Breast epithelium (tissue), 4 donors: ENCODE measurements around the gene AFF4. TPM values are rescaled to one million over a fixed set of nuclear protein-coding genes. Genes with fewer than 3 reads are reported as not detected.

ENCODE experiments used
- DNase-seq, 2 donors: peaks; one replicate each; pipeline ENCODE4 v3.0.0-alpha.2; 2019; ENCODE audit warnings: low spot score in 2 of 2
- H3K27ac ChIP-seq, 2 donors: fragments of 200-600 bp; sonication (generic) in 1 of 2; one replicate each; pipeline ENCODE4 v1.5.1; 2016 to 2019; ENCODE audit warnings: mild to moderate bottlenecking in 1 of 2
- H3K27me3 ChIP-seq, 2 donors: fragments of 200-600 bp; sonication (generic) in 1 of 2; one replicate each; pipeline versions ENCODE4 v1.5.1 to v1.6.0; 2017 to 2019; ENCODE audit warnings: control low read depth in 1 of 2, mild to moderate bottlenecking in 1 of 2
- H3K36me3 ChIP-seq: fragments of 200-600 bp; one replicate; pipeline ENCODE4 v1.5.1; 2019
- H3K4me1 ChIP-seq, 2 donors: fragments of 200-600 bp; sonication (generic); one replicate each; pipeline ENCODE4 v1.5.1; 2016 to 2019; ENCODE audit warnings: control low read depth in 1 of 2
- H3K4me3 ChIP-seq, 3 donors: fragments of 200-600 bp; sonication (generic); 1 replicate in 2 of 3; 2 replicates in 1 of 3; pipeline ENCODE4 v1.5.1; 2016 to 2019; ENCODE audit warnings: mild to moderate bottlenecking in 3 of 3, moderate library complexity in 2 of 3
- H3K9me3 ChIP-seq, 2 donors: fragments of 200-600 bp; sonication (generic) in 1 of 2; one replicate each; pipeline ENCODE4 v1.5.1; 2016 to 2019; ENCODE audit warnings: control low read depth in 1 of 2
- POLR2A ChIP-seq: fragments of 450-650 bp; IDR thresholded peaks from one replicate; pipeline ENCODE4 v1.6.1; 2016; ENCODE audit warnings: antibody characterized with exemption, mild to moderate bottlenecking, moderate library complexity
- POLR2AphosphoS5 ChIP-seq, 3 donors: sonication (generic); formaldehyde crosslinking; IDR thresholded peaks; one replicate each; pipeline ENCODE4 v1.6.1; 2017; ENCODE audit warnings: antibody characterized with exemption in 3 of 3
- intact Hi-C: fragments of 100-400 bp; cut with DNase I; formaldehyde crosslinking; loops from one replicate; pipeline ENCODE4 v1.15.1; 2023; ENCODE audit warnings: low total_unique reads
- total RNA-seq, 3 donors: library from RNA; depleted of rRNA; stranded (reverse); fragments of >200 nt; gene quantifications; one replicate each; pipeline ENCODE4 v1.1.0, GENCODE V29; 2016
- TF ChIP-seq, protein P1 (sequence below), 3 donors: fragments of 450-650 bp; IDR thresholded peaks; one replicate each; pipeline ENCODE4 v1.5.1; 2016 to 2017; ENCODE audit warnings: antibody characterized with exemption in 3 of 3, mild to moderate bottlenecking in 3 of 3, moderate library complexity in 3 of 3

The AFF4 gene
- total RNA-seq, 3 donors from 2014 or later: 70.2 to 108 (median 75.4) TPM

DNA sequence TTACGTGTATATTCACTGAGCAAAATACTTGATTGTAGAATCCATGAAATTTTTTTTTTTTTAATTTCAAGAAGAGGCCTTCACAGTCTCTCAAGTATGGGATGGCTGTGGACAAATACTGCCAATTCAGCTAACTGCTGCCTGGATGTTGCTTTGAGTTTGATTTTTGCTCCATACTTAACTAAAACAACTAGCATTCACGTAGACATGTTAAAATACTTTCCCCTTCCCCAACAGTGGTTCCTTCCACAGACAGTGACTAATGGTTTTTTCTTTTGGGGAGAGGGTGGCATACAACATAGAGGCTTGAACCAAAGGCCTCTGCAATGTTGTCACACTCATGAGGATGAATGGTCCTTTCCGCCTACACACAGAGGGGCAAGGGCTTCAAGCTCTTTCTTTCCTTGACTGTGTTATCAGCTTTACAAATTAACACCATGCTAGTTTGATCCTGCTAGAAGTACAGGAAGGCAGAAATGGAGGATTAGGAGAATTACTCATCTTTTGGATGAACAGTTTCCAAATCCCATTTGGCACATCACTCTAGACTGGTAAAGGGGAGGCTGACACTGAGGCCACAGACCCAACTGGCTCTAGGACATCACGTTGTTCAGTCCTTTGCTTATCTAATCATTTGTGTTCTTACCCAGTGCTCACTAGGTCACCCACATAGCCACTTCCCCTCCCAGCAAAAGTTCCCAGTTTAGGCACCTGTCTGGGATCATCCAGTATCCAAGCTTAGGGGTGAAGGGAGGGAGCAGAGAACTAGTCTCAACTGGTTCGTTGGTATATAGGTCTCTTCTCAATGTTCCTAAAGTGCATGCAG lies 91.8 kb downstream of the AFF4 start:
- H3K4me1 ChIP-seq: peaks cover 0 to 9% of the 10 kb centered on the region in 2 donors
- H3K4me3 ChIP-seq: no peak overlapping the region
- H3K27me3 ChIP-seq: no peaks in the 10 kb centered on the region
- DNase-seq: no peak
- H3K36me3 ChIP-seq: no peaks in the 10 kb centered on the region
- H3K27ac ChIP-seq: no peak overlapping the region
- H3K9me3 ChIP-seq: no peaks in the 10 kb centered on the region
- no peak for TF ChIP-seq POLR2AphosphoS5 (IDR thresholded peaks at IDR 0.05)
- no peak for TF ChIP-seq POLR2A
- TF ChIP-seq, protein P1, sequence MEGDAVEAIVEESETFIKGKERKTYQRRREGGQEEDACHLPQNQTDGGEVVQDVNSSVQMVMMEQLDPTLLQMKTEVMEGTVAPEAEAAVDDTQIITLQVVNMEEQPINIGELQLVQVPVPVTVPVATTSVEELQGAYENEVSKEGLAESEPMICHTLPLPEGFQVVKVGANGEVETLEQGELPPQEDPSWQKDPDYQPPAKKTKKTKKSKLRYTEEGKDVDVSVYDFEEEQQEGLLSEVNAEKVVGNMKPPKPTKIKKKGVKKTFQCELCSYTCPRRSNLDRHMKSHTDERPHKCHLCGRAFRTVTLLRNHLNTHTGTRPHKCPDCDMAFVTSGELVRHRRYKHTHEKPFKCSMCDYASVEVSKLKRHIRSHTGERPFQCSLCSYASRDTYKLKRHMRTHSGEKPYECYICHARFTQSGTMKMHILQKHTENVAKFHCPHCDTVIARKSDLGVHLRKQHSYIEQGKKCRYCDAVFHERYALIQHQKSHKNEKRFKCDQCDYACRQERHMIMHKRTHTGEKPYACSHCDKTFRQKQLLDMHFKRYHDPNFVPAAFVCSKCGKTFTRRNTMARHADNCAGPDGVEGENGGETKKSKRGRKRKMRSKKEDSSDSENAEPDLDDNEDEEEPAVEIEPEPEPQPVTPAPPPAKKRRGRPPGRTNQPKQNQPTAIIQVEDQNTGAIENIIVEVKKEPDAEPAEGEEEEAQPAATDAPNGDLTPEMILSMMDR (IDR thresholded peaks at IDR 0.05): no peak
- intact Hi-C loops: no loop called here

DNA sequence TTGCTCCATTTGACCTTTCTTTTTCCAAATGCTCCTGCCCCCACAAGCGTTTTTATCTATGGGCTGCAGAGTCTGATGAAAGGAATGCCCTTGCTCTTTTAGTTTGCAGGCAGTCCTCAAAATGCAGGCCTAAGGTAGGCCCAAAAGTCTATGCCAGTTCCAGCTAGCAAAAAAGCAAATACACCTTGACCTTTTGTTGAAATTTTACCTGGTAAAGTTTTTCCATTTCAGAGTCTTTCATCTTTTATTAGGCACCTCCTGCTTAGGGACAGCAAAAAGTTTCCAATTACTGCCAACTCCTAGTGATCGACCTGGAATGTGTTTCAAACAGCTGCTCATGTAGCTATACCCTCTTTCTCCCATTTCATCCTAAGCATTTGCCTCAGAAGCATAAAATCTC lies 92.6 kb downstream of the AFF4 start:
- Histone ChIP-seq H3K27ac (no peak overlapping the region), H3K9me3 (no peaks in the 10 kb centered on the region), H3K4me3 (no peak overlapping the region), H3K36me3 (no peaks in the 10 kb centered on the region), H3K4me1 (peaks cover 0 to 9% of the 10 kb centered on the region in 2 donors), H3K27me3 (no peaks in the 10 kb centered on the region)
- DNase-seq: no peak
- TF ChIP-seq POLR2AphosphoS5 (IDR thresholded peaks at IDR 0.05) (no peak), POLR2A (no peak)
- TF ChIP-seq, protein P1 (IDR thresholded peaks at IDR 0.05): no peak
- intact Hi-C loops: no loop called here

DNA sequence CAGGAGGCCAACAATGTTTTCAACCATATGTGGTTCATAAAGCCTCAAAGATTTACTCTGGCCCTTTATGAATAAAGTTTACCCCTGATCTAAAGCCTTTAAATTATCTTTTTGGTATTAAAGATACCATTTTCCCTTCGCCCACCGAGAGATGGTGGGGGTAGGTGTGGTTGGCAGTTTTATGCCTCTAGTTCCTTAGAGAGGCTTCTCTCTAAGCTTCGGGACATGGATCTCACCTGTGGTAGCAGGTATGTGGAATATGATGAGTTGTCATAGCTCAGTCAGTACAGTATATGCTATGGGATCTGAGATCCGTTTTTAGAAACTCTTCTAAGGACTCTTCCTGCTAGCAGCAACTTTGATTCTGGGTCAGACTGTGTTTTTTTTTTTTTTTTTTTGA lies 94.7 kb downstream of the AFF4 start:
- Histone ChIP-seq H3K27ac (peak overlapping the region in 1 of 2 donors; percentile 95), H3K4me3 (no peak overlapping the region), H3K4me1 (peaks cover 0 to 9% of the 10 kb centered on the region in 2 donors), H3K36me3 (no peaks in the 10 kb centered on the region), H3K9me3 (no peaks in the 10 kb centered on the region), H3K27me3 (no peaks in the 10 kb centered on the region)
- intact Hi-C loops: no loop called here
- TF ChIP-seq POLR2A: no peak
- TF ChIP-seq, protein P1 (IDR thresholded peaks at IDR 0.05): no peak
- TF ChIP-seq POLR2AphosphoS5 (IDR thresholded peaks at IDR 0.05): no peak
- DNase-seq: no peak

DNA sequence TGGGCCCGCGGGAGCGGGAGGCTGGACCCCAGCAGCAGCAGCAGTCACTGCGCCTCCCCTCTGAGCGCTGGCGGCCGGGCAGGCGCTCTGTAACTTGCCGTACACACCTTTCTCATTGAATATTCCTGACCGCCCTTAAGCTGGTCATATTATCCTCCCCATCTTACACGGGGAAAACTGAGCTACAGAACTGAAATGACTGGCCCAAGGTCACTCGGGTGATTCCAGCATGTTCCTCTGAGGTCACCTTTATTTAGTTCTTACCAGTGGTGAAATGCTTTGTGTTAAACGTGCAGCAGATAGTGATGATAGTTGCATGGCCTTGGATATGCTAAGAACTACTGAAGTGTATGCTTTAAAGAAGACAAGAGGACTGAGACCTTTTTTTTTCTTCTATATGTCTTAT lies 96.4 kb downstream of the AFF4 start:
- H3K4me1 ChIP-seq: peaks cover 0 to 9% of the 10 kb centered on the region in 2 donors
- no peak for DNase-seq
- intact Hi-C loops: no loop called here
- no peaks in the 10 kb centered on the region for H3K36me3 ChIP-seq
- H3K27me3 ChIP-seq: no peaks in the 10 kb centered on the region
- peak overlapping the region; percentile 76 to 96 (median 80) for H3K4me3 ChIP-seq
- H3K27ac ChIP-seq: peak overlapping the region; percentile 95
- no peak for TF ChIP-seq POLR2A
- no peak for TF ChIP-seq POLR2AphosphoS5 (IDR thresholded peaks at IDR 0.05)
- TF ChIP-seq, protein P1 (IDR thresholded peaks at IDR 0.05): no peak
- no peaks in the 10 kb centered on the region for H3K9me3 ChIP-seq

DNA sequence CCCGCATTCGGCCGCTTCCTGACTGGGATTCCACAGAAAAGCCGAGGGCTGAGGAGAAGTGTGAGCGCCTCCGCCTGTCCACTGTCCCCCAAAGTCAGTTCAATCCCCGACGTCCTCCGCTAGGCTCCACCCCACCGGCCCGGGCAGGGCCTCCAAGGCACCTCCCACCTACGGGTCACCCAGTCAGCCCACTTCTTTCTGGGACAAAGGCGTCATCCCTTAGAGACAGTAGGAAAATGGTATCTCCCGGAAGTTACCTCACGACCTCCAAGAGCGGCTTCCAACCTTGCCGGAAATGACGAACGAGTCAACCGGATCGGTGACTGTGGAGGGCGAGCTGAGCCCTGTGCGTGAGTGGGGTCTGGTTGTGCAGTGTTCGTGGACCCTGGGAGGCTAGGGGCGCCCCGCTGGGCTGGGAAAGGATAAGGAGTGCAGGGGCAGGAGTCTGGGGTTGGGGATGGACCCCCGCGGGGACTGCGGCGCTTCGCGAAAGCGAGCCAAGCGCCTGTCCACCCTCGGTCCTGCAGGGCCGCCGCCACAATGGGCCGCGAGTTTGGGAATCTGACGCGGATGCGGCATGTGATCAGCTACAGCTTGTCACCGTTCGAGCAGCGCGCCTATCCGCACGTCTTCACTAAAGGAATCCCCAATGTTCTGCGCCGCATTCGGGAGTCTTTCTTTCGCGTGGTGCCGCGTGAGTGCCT lies 96.9 kb downstream of the AFF4 start, which contains the start of the genes GDF9 and UQCRQ:
TSS of gene GDF9 (minus strand) at position 128 of the 704 bp plus-strand sequence. CDS start 1,936 bp downstream, outside the sequence.
TSS of gene UQCRQ (plus strand) at position 301 of the 704 bp plus-strand sequence. CDS start at position 541, 240 bp downstream.
- TF ChIP-seq POLR2A: peak; percentile 74
- TF ChIP-seq POLR2AphosphoS5 (IDR thresholded peaks at IDR 0.05): peak; percentile 91 to 95 (median 93)
- TF ChIP-seq, protein P1 (IDR thresholded peaks at IDR 0.05): no peak
- peak; percentile 89 to 97 for DNase-seq
- H3K36me3 ChIP-seq: no peaks in the 10 kb centered on the region
- H3K4me3 ChIP-seq: peak within 1 kb of the TSS; percentile 76 to 96 (median 80)
- H3K27me3 ChIP-seq: no peaks in the 10 kb centered on the region
- intact Hi-C loops: loop anchor here (1.0 kb wide), 1 partner anchor 13 kb away; no protein-coding TSS in a partner anchor
- H3K9me3 ChIP-seq: no peaks in the 10 kb centered on the region
- H3K27ac ChIP-seq: peak within 1 kb of the TSS; percentile 95
- H3K4me1 ChIP-seq: peaks cover 0 to 9% of the 10 kb centered on the region in 2 donors
